Right atrium auricular region (tissue), 2 donors: Measurements from ENCODE around the gene C3. TPM values are rescaled to one million over a fixed set of nuclear protein-coding genes. Genes with fewer than 3 reads are reported as not detected.

ENCODE experiments used
- DNase-seq: peaks from one replicate; pipeline ENCODE4 v3.0.0-alpha.2; 2019; ENCODE audit warnings: low spot score
- H3K27ac ChIP-seq, 2 donors: fragments of 200-600 bp; sonication (generic); 1 replicate in 1 of 2; 2 replicates in 1 of 2; pipeline ENCODE4 v1.5.1; 2016 to 2019
- H3K27me3 ChIP-seq, 2 donors: fragments of 200-600 bp; sonication (generic); one replicate each; pipeline versions ENCODE4 v1.5.1 to v1.6.0; 2017 to 2019
- H3K36me3 ChIP-seq: fragments of 200-600 bp; sonication (generic); one replicate; pipeline ENCODE4 v1.5.1; 2016
- H3K4me1 ChIP-seq, 2 donors: fragments of 200-600 bp; sonication (generic); one replicate each; pipeline versions ENCODE4 v1.5.1 to v1.6.0; 2017 to 2019
- H3K4me3 ChIP-seq, 2 donors: fragments of 200-600 bp; sonication (generic); 1 replicate in 1 of 2; 2 replicates in 1 of 2; pipeline ENCODE4 v1.5.1; 2017 to 2019; ENCODE audit warnings: mild to moderate bottlenecking in 1 of 2, moderate library complexity in 1 of 2
- H3K9me3 ChIP-seq, 2 donors: fragments of 200-600 bp; sonication (generic); one replicate each; pipeline ENCODE4 v1.5.1; 2019
- CTCF ChIP-seq, 2 donors: fragments of 200-600 bp; sonication (generic); IDR thresholded peaks; one replicate each; pipeline ENCODE4 v1.5.1; 2019; ENCODE audit warnings: antibody characterized with exemption in 2 of 2
- total RNA-seq, 2 donors: library from RNA; depleted of rRNA; stranded (reverse); fragments of >200 nt; gene quantifications; one replicate each; pipeline ENCODE4 v1.1.0, GENCODE V29; 2016

The C3 gene
- total RNA-seq, 2 donors from 2014 or later, result 419 to 1,709 TPM

DNA sequence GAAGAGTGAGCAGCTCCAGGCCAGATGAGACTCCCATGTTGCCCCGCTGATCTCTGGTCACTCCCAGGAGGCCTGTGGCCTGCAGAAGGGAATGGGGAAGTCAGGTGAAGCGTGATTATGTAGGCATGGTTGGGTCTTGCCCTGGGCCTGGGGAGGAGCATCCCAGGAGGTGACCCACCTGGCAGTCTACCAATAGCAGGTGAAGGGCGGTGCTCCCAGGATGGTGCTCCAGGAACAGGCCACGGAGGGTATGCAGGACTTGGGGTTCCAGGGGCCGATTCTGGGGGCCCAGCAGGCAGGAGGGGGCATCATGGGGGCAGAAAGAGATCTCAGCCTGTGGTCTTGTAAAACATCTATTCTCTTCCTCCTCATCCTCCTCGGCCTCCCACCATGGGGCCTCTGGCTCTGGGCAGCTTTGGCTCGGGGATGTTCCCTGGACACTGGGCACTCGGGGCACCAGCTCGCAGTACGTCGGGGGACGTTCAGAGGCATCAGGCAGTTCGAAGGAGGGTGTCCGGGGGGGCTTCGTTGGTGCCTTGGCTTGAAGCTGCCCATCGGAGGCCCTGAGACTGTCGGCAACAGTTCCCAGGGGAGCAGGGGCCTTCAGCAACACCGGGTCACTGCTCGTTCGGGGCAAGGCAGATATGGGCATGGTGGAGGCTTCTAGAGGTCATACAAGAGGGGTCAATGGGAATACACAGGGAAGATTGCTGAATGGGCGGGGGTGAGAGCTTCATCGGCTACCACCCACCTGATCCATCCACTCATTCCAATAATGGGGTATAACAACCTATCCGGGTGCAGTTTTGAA, 34.4 kb upstream of the C3 start:
- H3K27me3 ChIP-seq, result no peaks in the 10 kb centered on the region
- no peak overlapping the region for H3K27ac ChIP-seq
- H3K9me3 ChIP-seq, result no peaks in the 10 kb centered on the region
- no peak for DNase-seq
- peaks cover 0 to 13% of the 10 kb centered on the region in 2 donors for H3K4me1 ChIP-seq
- TF ChIP-seq CTCF (IDR thresholded peaks at IDR 0.05), result no peak
- peaks cover 28% of the 10 kb centered on the region for H3K36me3 ChIP-seq
- H3K4me3 ChIP-seq, result no peak overlapping the region

- TF ChIP-seq CTCF (IDR thresholded peaks at IDR 0.05), result no peak
- H3K27me3 ChIP-seq, result no peaks in the 10 kb centered on the region
- no peak overlapping the region for H3K4me3 ChIP-seq
- H3K27ac ChIP-seq, result no peak overlapping the region
- peaks cover 0 to 13% of the 10 kb centered on the region in 2 donors for H3K4me1 ChIP-seq
- no peak for DNase-seq
- H3K9me3 ChIP-seq, result no peaks in the 10 kb centered on the region
- H3K36me3 ChIP-seq, result peaks cover 36% of the 10 kb centered on the region
Measured at GRCh38 chr19:6754136-6754535, 33.7 kb upstream of the C3 start.

GRCh38 chr19:6753178-6754031, 33.0 kb upstream of the C3 start:
- peak overlapping the region; percentile 42 to 62 for H3K27ac ChIP-seq
- no peaks in the 10 kb centered on the region for H3K9me3 ChIP-seq
- peak in 1 of 2 donors; percentile 72 for TF ChIP-seq CTCF (IDR thresholded peaks at IDR 0.05)
- peak; percentile 80 for DNase-seq
- H3K27me3 ChIP-seq, result no peaks in the 10 kb centered on the region
- peak overlapping the region; percentile 23 to 48 for H3K4me3 ChIP-seq
- peaks cover 43% of the 10 kb centered on the region for H3K36me3 ChIP-seq
- H3K4me1 ChIP-seq, result peaks cover 0 to 13% of the 10 kb centered on the region in 2 donors

GRCh38 chr19:6752256-6753177, 32.1 kb upstream of the C3 start:
- H3K27me3 ChIP-seq, result no peaks in the 10 kb centered on the region
- no peaks in the 10 kb centered on the region for H3K9me3 ChIP-seq
- TF ChIP-seq CTCF (IDR thresholded peaks at IDR 0.05), result no peak
- peaks cover 52% of the 10 kb centered on the region for H3K36me3 ChIP-seq
- peaks cover 0 to 18% of the 10 kb centered on the region in 2 donors for H3K4me1 ChIP-seq
- DNase-seq, result no peak
- peak overlapping the region in 1 of 2 donors; percentile 48 for H3K4me3 ChIP-seq
- peak overlapping the region in 1 of 2 donors; percentile 62 for H3K27ac ChIP-seq

DNA sequence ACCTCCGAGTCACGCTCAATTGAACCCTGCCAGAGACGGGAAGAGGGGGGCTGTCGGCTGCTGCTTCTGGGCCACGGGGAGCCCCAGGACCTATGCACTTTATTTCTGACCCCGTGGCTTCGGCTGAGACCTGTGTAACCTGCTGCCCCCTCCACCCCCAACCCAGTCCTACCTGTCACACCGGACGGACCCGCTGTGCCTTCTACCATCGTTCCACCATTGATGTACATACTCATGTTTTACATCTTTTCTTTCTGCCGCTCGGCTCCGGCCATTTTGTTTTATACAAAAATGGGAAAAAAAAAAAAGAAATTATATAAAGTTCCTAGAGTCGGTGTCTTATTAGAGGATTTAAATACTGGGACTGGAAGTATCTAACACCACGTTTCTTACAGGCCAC, 30.7 kb upstream of the C3 start:
- Histone ChIP-seq H3K9me3 (no peaks in the 10 kb centered on the region), H3K4me1 (peaks cover 0 to 19% of the 10 kb centered on the region in 2 donors), H3K36me3 (peaks cover 65% of the 10 kb centered on the region), H3K4me3 (no peak overlapping the region), H3K27ac (no peak overlapping the region), H3K27me3 (no peaks in the 10 kb centered on the region)
- DNase-seq, result no peak
- no peak for TF ChIP-seq CTCF (IDR thresholded peaks at IDR 0.05)
